HG03521 (cell line): ENCODE measurements around the gene JARID2.

Experiments
- ATAC-seq: cut with Tn5 transposase; IDR thresholded peaks from one replicate; pipeline ENCODE4 v1.9.1; 2021; ENCODE audit warnings: mild to moderate bottlenecking, moderate library complexity; ENCODE audit not compliant: unreplicated experiment

Gene JARID2

DNA sequence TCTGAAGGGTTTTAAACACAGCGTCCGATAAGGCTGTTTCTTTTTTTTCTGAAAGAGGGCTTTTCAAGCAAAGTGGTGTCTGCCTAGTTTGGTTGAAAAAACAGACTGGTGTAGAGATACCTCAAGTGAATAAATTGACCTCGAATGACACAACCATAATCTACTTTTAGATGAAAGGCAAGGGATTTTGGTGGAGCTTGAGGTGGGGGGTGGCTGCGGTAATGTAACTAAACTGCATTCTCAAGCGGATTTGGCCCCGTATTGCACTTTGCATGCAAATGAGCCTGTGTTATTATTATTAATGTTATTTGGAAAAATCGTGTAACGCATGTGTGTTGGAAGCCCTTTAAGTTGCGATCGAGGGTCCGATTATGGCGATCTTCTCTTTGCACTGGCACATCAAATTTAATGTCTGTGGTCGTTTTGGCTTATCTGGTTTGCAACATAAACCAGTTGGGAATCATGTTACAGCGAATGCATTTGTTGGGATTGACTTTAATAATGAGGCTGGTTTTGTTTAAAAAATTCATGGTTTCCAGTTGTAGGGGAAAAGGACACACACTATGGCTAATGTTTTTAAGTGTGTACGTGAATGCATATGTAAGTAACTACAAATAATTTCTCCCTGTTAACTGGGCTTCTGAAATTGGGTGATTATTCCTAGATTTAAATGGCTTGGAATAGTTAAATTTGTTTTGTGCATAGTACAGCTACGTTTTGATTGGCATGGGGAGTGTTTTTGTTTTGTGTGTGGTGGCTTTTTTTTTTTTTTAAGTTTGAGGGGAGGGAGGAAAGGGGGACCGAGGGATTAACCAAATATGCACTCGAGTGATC is 1.0 kb downstream of the JARID2 start:
- no peak for ATAC-seq

DNA sequence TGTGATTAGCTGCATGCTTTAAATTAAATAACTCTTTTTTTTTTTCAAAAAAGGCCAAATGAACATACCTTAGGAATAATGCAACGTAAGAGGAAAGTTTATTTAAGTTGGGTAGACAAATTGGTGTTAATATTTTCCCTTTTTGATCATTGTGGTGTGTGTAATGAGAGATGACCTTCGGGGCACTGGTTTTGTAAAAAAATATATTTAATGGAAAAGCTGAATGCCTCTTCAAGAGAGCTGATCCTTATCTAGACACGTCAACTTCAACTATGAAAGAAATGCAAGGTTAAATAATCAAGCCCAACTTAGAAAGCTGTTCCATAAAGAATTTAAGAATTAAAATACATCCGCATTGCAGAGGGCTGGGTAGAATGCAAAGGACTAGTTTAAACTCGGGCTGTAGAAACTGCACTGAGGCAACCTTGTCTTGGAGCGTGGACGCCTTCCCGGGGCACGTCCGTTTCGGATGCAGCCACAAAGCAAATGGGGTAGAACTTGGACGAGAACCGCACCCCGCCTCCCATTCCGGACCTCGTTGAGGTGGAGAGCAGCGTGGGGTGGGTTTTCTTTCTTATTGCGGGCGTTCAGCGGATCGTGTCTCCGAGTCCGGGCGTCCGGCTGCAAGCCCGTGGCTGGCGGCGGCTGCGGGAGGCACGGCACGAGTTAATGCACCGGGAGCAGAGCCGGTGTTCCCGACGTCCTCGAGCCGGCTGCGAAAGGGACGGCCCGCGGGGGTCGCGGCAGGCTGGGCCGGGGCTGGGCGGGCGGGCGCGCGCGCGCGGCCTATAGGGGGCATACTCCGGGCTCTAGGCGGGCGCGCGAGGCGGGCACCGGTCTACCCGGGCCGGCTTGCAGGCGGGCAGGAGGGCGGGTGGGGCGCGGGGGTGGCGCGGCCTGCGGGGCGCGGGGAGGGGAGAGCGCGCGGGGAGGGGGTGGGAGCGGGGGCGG is 1.9 kb downstream of the JARID2 start:
- ATAC-seq = peak; percentile 14

DNA sequence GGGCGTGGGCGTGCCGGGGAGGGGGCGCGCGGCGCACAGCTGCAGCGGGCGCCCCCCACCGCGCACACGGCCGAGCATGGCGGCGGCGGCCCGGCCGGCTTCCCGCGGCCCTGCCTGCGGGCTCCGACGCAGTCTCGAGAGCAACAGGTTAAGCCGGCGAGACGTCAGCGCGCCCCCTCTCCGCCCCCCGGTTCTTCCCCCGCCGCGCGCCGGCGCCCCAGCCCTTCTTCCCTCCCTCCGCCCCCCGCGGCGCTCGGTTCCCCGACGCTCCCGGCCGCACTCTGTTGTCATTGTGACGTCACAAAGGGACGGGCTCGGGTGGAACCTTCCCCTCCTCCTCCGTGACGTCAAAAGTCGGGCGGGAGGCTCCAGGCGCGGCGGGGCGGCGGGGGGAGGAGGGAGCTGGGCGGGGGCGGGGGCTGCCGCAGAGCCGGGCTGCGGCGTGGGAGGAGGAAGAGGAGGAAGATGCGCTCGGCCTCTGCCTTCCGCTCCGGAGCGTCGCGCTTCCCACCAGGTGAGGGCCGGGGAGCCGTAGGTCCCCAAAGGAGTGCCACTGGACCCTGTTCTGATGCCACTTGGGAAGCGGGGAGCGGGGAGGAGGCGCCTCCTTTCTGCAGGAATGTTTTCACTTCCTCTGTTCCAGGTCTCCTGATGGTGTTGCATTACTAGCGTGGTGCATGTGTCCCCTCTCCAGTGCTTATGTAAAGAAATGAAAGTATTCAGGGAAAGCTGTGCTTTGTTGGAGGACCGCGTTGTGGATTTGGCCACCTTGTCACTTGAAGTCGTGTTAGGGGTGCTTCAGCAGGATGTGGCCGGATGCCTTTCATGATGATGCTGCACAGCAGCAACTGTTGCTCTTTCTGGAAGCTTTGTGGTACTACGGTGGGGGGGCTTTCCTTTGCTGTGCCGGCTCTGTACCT is 2.8 kb downstream of the JARID2 start:
- peak; percentile 37 for ATAC-seq

DNA sequence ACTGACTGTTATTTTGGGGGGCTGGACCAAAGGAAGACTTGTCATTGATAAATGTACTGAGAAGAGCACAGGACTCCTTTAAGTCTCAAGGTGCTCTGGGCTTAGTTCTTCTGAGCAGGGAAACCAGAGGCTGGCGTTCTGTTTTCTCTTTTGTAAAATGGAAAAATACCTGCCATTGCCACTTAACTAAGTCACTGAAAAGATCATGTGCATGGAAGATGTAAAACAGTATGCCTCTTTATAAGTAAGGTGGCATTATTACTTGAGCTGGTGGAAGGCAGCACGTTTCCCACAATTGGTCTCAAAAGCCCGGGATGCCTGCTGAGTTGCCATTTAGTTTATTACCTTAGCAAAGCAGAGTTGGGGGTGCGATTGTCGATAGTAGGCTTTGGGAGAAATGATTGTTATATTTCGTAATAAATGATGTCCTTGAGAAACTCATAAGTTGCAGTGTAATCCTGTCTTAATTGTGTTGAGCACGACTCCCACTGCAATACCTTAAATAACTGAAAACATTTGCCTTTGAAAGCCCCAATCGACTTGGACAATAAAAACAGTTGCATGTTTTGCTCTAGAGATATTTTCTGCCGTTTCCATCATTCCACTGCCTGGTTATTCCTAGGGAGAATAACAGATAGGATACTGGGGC is 3.6 kb downstream of the JARID2 start:
- ATAC-seq = no peak

DNA sequence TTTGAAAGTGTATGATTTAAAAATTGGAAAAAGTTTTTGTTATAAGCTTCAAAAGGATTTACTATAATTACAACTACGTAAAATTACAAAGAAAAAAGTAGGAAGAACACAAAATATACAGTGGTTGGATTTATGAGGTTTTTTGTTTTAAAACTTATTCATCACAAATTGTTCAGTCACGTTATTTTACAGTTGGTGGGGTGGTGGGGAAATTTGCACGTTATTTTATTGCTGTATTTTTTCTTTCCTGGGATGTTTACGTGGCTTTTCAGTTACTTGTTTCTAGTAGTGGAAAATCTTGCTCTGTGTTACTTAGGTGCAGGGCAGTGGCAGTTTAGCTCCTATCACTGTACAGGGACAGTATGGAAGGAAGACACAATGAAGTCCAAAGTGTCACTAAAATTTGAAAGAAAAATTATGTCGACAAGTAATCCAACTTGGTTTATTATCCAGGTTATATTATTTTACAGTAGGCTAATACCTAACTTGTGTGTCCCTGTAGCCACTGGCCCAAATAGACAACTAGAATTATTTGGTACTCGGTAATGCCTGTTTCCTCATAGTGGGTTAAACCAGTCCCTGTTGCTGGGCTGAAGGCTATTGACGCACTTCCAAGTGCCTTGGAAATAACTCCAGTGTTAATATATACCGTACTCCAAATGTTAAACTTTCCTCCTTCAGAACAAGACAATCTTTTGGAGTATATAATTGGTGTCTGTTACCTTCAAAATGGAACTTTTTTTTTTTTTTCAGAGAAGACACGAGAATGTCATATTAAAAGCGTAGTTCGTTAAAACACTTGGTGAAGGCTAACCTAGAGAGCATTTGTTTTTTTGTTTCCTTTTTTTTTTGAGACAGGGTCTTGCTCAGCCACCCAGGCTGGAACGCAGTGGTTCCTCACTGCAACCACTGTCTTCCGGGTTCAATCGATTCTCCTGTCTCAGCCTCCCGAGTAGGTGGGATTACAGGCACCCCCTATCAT is 4.6 kb downstream of the JARID2 start:
- ATAC-seq = no peak

DNA sequence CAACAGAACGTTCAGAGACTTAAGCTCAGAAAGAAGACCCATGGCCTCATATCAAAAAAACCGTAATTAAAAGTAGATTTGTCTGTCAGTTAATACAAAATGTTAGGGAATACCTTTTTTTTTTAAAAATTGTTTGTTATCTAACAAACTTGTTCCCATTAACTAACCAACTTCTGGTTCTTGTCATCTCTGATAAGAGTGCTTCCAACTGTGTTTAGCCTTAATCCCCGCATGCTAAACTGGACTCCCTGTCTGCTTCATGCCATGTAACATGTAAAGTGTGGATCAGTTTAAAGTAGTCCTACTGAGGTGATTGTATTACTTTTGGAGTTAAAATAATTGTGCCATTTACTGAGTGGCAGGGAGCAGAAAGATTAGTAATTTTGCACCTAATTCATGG is 6.3 kb downstream of the JARID2 start:
- no peak for ATAC-seq

DNA sequence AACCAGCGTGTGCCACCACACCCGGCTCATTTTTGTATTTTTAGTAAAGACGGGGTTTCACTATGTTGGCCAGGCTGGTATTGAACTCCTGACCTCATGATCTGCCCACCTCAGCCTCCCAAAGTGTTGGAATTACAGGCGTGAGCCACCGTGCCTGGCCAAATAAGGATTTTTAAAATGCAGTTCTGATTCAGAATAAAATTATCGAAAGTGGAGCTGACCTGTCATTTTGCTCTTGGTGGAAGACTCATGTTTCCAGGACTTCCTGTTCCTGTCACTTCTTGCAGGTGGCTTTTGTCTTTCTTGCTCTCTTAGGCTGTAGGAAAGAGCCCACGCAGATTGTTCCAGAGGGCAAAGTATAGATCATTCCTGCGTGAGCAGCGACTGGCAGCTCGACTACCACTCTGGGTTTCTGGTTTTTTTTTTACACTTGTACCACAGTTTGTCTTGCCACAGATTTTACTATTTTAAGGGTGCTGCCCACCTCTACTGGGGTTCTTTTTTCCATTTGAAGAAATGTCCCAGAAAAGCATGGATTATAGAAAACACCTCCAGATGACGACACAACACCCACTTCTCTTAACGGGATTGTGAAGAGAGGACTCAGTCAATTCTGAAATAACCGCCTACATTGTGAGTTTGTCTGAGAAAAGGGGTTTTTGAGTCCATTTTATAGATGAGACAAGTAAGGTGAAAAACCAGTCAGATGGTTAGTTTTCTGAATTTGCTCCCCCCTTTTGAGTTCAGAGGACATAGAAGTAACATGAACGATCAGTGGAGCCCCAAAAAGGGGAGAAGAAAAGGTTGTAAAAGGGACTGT is 7.5 kb downstream of the JARID2 start:
- ATAC-seq = no peak

DNA sequence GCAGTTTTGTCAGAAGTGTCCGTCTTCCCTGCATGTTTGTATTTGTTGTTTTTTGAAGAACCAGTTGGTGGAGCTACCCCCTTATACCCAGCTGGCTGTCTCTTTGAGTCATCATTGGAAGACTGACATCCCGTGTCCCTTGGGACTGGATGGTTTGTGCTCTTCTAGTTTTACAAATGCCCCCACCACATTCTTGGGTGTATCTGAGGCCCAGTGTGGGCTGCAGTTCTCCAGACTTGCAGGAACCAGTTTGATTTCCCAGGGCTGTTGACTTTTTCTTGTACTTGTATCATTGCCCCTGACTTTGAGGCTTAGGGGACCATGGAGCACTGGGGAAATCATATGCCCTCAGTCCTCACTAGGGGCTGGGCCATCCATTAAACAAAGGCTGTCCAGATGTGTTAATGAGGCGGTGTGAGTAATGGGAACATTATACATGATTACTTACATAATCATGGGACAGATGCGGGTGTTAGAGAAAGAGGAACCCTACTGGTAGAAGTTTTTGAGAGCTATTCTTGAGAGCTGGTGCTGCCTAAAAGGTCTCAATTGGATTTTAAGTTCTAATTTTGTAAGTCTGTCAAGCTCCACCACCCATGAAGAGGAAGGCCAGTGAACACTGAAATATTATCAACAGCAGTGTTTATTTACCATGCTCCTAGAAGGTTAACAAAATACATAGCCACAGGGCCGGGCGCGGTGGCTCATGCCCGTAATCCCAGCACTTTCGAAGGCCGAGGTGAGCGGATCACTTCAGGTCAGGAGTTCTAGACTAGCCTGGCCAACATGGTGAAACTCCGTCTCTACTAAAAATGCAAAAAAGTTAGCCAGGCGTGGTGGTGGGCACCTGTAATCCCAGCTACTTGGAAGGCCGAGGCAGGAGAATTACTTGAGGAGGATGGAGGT is 8.5 kb downstream of the JARID2 start:
- no peak for ATAC-seq

DNA sequence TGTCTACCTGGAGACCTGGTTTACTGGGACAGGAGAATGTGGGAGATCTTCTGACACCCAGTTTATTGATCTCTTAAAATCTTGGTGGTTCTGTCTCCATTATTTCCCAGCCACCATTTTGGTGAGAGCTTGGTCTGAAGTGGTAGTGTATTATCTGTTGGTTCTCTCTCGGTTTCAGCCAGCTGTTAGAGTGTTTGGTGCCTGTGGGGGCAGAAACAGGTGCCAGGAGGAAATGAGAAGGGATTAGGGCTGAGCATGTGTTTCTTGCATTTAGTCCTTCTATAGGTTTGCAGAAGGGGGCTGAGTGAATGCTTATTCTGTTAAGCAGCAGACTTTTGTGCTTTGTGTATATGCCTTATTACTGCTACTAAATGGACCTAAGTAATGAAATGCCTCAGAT is 9.6 kb downstream of the JARID2 start:
- ATAC-seq = peak; percentile 64

DNA sequence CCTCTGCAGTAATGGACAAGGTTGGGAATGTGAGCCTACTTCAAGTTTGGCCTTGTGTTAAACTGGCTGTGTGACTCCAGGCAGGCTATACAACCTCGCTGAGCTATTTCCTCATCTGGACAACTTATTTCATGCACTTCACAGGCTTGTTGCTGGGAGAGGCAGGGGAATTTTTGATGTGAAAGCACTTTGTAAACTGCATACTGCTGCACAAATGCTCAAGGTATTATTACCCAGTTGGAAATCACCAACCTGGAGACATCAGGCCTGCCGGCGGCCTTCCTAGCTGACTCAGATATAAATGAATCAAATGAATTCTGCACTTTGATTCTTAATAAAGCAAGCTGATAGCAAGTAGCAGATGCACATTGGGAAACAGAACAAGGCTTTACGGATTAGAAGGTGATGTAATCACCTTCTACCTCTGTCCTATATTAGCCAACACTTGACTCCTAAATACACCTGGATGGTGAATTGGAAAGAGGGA is 10.1 kb downstream of the JARID2 start:
- ATAC-seq = no peak

DNA sequence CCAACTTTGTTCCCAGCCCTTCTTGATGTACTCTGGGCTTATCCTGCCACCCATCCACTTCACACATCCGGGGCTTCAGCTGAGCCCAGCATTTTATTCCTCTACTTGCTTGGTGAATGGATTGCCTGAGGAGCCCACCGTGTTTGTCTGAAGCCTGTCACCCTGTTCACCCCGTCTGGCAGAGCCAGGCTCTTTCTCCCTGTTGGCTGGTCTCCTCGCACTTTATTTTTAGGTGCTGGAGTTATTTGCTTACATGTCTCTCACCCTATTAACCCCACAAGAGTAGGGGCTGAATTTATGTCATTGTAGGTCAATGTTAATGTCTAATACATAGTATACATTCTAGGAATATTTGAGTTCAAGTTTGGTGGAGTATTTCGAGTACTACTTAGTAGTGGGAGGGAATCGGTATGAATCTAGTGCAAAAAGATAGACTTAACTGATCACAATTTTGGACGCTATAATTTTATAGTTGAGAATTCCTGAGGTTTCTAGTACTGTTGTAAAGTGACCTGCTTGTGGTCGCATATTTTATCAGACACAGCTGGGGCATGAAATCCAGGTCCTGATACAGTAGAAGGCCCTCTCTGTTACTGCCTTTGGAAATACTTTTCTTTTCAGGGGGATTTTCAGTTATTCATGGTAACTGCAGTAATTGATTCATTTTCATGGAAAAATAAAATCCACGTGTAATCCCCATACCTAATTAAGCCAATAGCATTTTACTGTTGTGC is 10.8 kb downstream of the JARID2 start:
- no peak for ATAC-seq

DNA sequence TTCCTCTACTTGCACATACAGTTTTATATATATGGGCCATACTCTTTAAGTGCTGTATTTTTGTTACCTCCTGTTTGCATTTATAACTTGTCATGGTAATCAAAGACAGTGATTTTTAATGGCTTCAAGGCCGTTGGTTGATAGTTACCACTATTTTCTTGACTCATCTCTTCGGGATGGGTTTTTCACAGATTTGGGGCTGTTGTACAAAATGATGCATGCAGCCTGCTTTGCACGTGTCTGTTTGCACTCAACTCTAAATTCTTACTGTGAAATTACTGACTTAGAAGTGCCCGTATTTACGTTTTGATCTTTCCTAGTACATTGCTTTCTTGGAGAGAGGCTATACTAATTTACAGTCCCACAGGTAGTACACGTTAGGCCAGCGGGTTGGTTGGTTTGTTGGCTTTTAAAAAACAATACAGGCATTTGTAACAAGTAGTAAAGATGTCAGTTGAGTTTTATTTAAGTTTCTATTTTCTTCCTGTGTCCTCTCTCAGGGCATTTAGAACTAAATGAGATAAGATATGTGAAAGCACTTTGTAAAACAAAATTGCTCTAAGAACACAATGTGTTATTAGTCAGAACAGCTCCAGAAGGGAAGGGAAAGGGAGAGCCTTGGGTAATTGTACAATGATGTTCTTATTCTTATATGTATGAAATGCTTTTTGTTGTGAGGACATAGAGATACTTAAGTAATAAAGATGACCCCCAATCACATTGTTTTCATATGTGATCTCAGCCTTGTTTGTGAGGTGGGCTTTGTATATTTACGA is 11.7 kb downstream of the JARID2 start:
- ATAC-seq = no peak

DNA sequence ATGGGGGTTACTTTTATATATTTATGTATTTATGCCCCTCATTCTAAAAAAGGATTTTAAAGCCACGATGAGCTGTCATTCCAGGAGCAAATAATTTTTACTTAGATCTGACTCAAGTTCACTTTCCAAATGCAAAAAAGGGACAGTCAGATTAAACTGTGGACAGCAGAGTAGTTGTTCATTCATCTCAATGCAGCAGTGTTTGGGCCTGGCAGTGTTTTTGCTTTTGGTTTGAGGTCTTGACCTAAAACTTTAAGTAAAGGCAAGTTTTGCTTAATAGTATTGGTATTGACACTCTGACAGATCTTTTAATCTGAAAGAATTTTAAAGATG is 13.9 kb downstream of the JARID2 start:
- ATAC-seq = no peak

DNA sequence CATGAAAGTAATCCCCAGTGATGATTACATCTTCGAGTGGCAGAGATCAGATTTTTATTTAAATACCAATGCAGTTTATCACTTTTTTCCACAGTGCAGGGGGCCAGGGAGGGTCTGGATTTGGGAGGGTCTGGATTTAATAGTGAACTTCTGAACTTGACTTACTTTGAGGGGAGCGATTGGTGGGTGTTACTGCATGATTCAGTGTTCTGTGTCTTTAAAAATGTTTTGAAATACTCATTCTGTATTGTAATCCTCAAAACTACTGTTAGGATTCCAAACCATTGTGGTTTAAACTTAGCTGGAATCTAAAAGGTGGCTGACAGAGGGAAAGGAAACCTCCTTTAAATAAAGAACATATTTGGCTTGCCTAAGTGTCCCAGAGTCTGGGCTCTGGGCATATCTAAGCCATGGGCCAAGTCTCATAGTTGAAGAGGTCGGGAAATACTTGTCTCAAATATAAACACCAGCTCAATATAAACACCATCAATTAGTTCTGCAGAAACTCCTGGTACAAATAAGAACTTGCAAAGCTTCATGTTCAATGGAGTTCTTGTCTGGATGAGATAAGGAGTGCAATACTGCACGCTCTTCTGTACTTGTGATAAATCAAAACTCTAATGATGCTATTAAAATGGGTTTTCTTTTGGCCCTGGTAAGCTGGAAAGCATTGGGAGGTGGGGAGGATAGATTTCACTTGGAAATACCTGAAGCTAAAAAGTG is 14.4 kb downstream of the JARID2 start:
- no peak for ATAC-seq

DNA sequence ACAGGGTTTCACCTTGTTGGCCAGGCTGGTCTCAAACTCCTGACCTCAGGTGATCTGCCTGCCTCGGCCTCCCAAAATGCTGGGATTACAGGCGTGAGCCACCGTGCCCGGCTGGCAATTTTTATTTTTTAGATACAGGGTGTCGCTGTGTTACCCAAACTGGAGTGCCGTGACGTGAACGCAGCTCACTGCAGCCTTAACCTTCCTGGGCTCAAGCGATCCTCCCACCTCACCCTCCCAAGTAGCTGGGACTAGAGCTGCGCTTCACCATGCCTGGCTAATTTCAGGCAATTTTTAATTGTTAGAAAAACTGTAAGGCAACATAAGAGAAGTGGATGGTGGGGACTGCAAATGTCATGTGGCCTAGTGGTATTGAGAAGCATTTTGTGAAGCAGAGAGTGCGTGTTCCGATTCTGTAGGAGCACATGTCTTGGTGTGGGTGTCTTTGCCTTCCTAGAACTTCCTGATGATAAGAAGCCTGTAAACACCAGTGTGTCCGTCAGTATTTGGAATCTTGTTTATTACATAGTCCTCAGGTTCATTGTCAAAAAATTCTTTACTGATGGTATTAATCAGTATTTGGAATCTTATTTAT is 18.0 kb downstream of the JARID2 start:
- no peak for ATAC-seq
